Measurements from ENCODE around the gene NSRP1.

GRCh38 chr17:30222721-30223175 lies 106.1 kb downstream of the NSRP1 start:
- no peak for TF ChIP-seq JUN (IDR thresholded peaks at IDR 0.05; ENCODE audit: borderline replicate concordance, insufficient read depth, insufficient read length, low read depth)
- TF ChIP-seq CTCF (IDR thresholded peaks at IDR 0.05; ENCODE audit: extremely low read depth in 1 of 2, insufficient read depth in 1 of 2, low read depth in 1 of 2, low read length in 2 of 2): no peak
- TF ChIP-seq EZH2 (IDR thresholded peaks at IDR 0.05; ENCODE audit: borderline replicate concordance, low read depth, low read length, severe bottlenecking): no peak
- no peak for TF ChIP-seq POLR2AphosphoS5 (IDR thresholded peaks at IDR 0.05; ENCODE audit: insufficient read depth, low read depth, low read length)
- TF ChIP-seq POLR2A (IDR thresholded peaks at IDR 0.05; ENCODE audit: low read depth, low read length): no peak

Data from endothelial cell of umbilical vein (primary cell).